WTC11 (cell line): ENCODE data around the gene BPIFA3.

Experiments
- CREB1 ChIP-seq: sonication (generic); formaldehyde crosslinking; IDR thresholded peaks from 2 replicates; pipeline ENCODE4 v1.8.0; 2023; ENCODE audit warnings: mild to moderate bottlenecking, missing genetic modification reagents
- TCF7 ChIP-seq: sonication (generic); formaldehyde crosslinking; IDR thresholded peaks from 2 replicates; pipeline ENCODE4 v1.8.0; 2022; ENCODE audit warnings: mild to moderate bottlenecking, low read depth, missing genetic modification reagents, moderate library complexity

DNA sequence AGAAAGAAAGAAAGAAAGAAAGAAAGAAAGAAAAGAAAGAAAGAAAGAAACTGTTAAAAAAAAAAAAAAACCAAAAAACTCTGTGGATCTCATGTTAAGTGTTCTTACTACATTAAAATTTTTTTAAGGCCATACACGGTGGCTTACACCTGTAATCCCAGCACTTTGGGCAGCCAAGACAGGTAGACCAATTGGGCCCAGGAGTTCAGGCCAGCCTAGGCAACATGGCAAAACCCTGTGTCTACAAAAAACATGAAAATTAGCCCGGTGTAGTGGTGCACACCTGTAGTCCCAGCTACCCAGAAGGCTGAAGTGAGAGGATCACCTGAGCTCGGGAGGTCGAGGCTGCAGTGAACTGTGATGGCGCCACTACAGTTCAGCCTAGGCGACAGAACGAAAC is 14.1 kb downstream of the BPIFA3 start:
- TF ChIP-seq CREB1 (CRISPR knock-in tag) (no peak), TCF7 (CRISPR knock-in tag) (no peak)
